UCSD-AML1 (cell line): Measurements from ENCODE around the gene TTC9C.
"Not testable (repeated sequence)": the region's sequence is repeated elsewhere in the genome, so short reads cannot be mapped to it uniquely, and the experiment has no call there.

Experiments
- DNase-seq: peaks from one replicate; lab custom pipeline; 2025; ENCODE audit not compliant: unreplicated experiment; lab: John Stamatoyannopoulos, UW

The TTC9C gene

GRCh38 chr11:62749931-62750330 lies 21.6 kb downstream of the TTC9C start:
- not testable (repeated sequence) for DNase-seq

- no peak for DNase-seq
Observed at GRCh38 chr11:62752177-62752785, 24.0 kb downstream of the TTC9C start.

GRCh38 chr11:62752994-62753735 lies 24.9 kb downstream of the TTC9C start:
- no peak for DNase-seq

GRCh38 chr11:62753736-62754603 lies 25.7 kb downstream of the TTC9C start, which contains the start of gene ZBTB3:
Gene ZBTB3, minus strand, starts transcription at chr11:62754160. Its CDS starts 496 bp downstream, at chr11:62753664.
- peak; percentile 97 for DNase-seq

- DNase-seq: no peak
Observed at GRCh38 chr11:62755086-62755615, 26.9 kb downstream of the TTC9C start.

GRCh38 chr11:62757846-62758788 lies 29.8 kb downstream of the TTC9C start:
- no peak for DNase-seq

- DNase-seq: not testable (repeated sequence)
Observed at GRCh38 chr11:62760867-62761227, 32.6 kb downstream of the TTC9C start.

GRCh38 chr11:62770778-62771143 lies 42.5 kb downstream of the TTC9C start:
- DNase-seq: peak; percentile 63

- peak; percentile 96 for DNase-seq
Observed at GRCh38 chr11:62771144-62772021, 43.1 kb downstream of the TTC9C start, which contains the start of gene TAF6L. Gene TAF6L, plus strand, starts transcription at chr11:62771396. Its CDS starts 4,388 bp downstream, at chr11:62775784.

GRCh38 chr11:62774407-62774806 lies 46.1 kb downstream of the TTC9C start:
- no peak for DNase-seq

GRCh38 chr11:62775646-62776045 lies 47.4 kb downstream of the TTC9C start:
- DNase-seq: no peak

GRCh38 chr11:62777389-62777788 lies 49.1 kb downstream of the TTC9C start:
- DNase-seq: no peak

- no peak for DNase-seq
Observed at GRCh38 chr11:62778441-62778840, 50.2 kb downstream of the TTC9C start.

GRCh38 chr11:62782753-62783152 lies 54.5 kb downstream of the TTC9C start:
- DNase-seq: no peak

GRCh38 chr11:62786318-62787004 lies 58.2 kb downstream of the TTC9C start:
- DNase-seq: peak; percentile 88

GRCh38 chr11:62787005-62787759 lies 58.9 kb downstream of the TTC9C start, which contains the start of gene TMEM179B:
Gene TMEM179B, plus strand, starts transcription at chr11:62787402. Its CDS starts 30 bp downstream, at chr11:62787432.
- peak; percentile 96 for DNase-seq
